ENCODE data around the gene GAS7.

The GAS7 gene

GRCh38 chr17:9969301-9969935 lies 229.0 kb downstream of the GAS7 start:
- TF ChIP-seq, protein P1, sequence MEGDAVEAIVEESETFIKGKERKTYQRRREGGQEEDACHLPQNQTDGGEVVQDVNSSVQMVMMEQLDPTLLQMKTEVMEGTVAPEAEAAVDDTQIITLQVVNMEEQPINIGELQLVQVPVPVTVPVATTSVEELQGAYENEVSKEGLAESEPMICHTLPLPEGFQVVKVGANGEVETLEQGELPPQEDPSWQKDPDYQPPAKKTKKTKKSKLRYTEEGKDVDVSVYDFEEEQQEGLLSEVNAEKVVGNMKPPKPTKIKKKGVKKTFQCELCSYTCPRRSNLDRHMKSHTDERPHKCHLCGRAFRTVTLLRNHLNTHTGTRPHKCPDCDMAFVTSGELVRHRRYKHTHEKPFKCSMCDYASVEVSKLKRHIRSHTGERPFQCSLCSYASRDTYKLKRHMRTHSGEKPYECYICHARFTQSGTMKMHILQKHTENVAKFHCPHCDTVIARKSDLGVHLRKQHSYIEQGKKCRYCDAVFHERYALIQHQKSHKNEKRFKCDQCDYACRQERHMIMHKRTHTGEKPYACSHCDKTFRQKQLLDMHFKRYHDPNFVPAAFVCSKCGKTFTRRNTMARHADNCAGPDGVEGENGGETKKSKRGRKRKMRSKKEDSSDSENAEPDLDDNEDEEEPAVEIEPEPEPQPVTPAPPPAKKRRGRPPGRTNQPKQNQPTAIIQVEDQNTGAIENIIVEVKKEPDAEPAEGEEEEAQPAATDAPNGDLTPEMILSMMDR (IDR thresholded peaks at IDR 0.05; ENCODE audit: extremely low read depth, missing control alignments), result no peak
- DNase-seq (ENCODE audit: low spot score), result no peak

DNA sequence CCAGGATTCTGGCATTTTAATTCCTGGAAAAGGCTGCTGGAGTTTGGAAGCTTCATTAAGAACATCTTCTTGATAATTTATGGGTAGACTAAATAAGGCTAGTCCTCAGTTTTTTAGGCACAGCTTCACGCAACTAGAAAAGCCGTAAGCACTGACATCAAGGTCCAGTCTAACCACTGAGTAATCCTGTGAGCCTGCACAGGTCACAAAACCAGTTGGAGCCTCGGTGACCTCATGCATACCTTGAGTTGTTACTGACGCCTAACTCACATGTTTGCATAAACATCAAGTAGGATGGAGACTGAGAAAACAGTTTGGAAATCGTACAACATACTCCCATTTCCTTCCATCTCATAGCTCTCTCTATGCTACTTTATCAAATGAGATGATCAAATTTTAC lies 229.5 kb downstream of the GAS7 start:
- TF ChIP-seq, protein P1 (IDR thresholded peaks at IDR 0.05; ENCODE audit: extremely low read depth, missing control alignments), result no peak
- DNase-seq (ENCODE audit: low spot score), result no peak

- TF ChIP-seq, protein P1 (IDR thresholded peaks at IDR 0.05; ENCODE audit: extremely low read depth, missing control alignments), result no peak
- no peak for DNase-seq (ENCODE audit: low spot score)
These were observed 230.4 kb downstream of the GAS7 start for GRCh38 chr17:9968008-9968407.

DNA sequence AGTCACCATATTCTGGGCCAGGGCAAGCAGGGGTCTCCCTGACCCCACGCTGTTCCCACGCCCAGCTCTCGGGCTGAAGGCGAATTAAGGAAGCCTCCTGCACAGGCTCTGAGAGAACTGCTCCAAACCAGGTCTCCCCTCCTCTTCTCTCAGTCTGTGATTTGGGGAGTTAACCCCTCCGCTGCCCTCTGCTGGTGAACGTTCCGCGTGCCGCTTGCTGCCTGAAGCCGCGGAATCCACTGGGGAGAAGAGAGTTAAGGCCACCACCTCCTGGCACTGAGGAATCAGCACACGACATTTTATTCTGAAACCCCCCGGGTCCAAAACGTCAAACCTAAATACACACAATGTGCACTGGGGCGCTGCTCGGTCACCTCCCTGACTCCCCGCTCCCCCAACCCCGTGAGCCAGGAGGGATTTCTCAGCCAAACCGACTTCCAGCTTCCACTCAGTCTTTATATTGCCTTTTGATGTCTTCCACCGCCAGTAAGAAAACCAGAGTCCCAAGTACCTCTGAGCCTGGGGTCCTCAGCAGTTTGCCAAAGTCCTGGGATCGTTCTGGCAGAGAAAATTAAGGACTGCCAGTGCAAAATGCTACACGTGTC lies 238.9 kb downstream of the GAS7 start:
- peak; percentile 69 for DNase-seq (ENCODE audit: low spot score)
- TF ChIP-seq, protein P1 (IDR thresholded peaks at IDR 0.05; ENCODE audit: extremely low read depth, missing control alignments), result peak; percentile 65

DNA sequence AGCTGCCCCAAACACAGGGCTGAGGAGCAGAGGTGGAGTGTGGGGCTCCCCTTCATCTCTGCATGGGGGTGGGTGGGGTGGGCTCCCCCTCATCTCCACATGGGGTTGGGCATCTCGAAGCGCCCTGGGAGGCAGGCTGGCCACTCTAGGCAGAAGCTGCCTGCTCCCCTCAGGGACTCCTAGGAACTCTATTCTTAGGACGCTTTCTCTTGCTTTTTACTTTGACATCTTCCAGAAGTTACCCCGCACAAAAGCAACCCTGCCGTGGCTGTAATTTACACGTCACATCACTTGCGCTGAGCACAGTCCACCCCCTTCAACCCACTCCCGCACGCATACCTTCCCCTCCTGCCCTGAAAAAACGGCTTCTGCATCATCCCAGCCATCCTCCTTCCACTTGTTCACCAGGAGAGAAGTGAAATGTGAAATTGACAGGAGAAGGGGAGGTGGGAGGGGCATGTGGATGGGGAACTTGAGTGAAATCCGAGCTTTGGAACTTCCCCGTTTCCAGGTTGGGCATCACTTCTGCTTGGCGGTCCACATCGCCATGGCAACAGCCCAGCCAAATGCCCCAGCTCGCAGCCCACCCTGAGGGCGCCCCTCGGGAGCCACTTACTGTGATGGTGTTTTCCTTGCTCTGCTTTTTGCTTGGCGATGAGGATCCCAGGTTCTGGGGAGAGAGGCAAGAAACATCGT lies 239.7 kb downstream of the GAS7 start:
- TF ChIP-seq, protein P1 (IDR thresholded peaks at IDR 0.05; ENCODE audit: extremely low read depth, missing control alignments), result no peak
- no peak for DNase-seq (ENCODE audit: low spot score)

DNA sequence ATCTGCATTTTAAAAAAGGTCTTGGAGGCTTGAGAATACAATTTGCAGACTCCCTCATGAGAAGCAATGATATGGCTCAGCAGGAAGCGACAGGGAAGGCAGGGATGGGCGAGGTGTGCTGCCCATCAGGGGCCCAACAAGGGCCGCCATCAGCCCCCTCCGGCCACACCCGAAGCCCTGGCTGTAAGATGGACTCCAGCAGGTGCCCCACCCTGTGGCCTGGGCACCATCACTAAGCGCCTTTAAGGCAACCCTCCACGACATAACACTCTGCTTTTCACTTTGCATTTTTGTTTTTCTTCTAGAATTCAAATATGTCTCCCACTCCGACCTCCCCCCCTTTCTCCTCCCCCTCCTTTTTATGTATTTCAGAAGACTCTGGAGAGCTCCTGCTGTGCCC lies 241.2 kb downstream of the GAS7 start:
- TF ChIP-seq, protein P1 (IDR thresholded peaks at IDR 0.05; ENCODE audit: extremely low read depth, missing control alignments), result no peak
- no peak for DNase-seq (ENCODE audit: low spot score)

GRCh38 chr17:9956474-9957131 lies 241.8 kb downstream of the GAS7 start:
- TF ChIP-seq, protein P1 (IDR thresholded peaks at IDR 0.05; ENCODE audit: extremely low read depth, missing control alignments), result no peak
- no peak for DNase-seq (ENCODE audit: low spot score)

Data from GM20000 (cell line).